Measurements from ENCODE around the gene FAM193B.

DNA sequence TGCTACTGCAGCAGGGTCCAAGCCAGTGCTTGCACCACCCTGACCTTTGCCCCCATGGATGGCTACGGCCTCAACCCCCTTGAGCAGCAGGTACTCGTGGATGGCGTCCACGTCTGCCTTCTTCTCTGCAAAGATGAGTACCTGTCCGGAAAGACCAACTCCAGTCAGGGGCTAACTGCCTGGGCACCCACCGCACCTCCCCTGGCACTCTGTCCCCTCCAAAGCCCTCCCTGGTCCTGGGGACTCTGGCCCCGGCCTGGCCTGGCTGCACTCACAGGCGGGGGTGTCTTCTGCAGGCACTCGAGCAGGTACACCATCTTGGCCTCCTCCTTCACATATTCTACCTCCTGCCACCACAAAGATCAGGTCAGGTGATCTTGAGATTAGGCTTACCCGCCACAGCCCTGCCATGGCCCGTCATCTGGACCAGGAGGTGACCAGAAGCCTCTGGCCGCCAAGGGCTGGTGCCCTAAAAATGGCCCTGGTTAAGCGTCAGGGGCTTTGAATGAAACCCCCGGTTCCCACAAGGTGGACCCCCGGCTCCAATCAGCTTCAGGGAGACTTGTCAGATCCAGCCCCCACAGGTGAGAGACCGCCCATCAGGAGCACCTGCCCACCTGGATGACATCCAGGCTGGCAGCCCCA, 41.5 kb downstream of the FAM193B start:
- no peak for TF ChIP-seq CTCF (IDR thresholded peaks at IDR 0.05)
- no peak for TF ChIP-seq POLR2A (IDR thresholded peaks at IDR 0.05)

Measured in lower leg skin (tissue), 3 donors.